GM12873 (cell line): Measurements from ENCODE around the gene BRDT.

Source experiments
- TF ChIP-seq, protein P1 (sequence below): IDR thresholded peaks from 2 replicates; pipeline ENCODE4 v1.5.1; 2012; ENCODE audit warnings: low read depth, mild to moderate bottlenecking, moderate library complexity, low read length, control low read depth; ENCODE audit not compliant: insufficient read depth; ENCODE audit errors: missing control alignments

The BRDT gene

DNA sequence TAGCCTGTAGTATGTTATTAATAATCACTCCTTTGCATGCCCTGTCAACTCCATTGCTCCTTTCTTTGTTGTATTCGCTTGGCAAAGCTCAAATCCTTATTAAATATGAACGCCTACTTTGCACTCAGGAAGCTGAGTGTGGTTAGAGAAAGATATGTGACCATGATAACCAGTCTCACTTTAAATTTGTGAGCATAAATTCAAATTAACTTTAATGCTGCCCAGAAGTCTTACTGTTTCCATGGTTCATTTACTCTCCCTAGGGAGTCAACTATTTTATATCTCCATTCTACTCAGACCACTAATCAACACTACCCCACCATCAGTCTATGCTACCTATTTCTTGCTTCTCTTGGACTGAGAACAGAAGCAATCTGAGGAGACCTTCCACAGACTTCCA, 68.5 kb downstream of the BRDT start:
- TF ChIP-seq, protein P1, sequence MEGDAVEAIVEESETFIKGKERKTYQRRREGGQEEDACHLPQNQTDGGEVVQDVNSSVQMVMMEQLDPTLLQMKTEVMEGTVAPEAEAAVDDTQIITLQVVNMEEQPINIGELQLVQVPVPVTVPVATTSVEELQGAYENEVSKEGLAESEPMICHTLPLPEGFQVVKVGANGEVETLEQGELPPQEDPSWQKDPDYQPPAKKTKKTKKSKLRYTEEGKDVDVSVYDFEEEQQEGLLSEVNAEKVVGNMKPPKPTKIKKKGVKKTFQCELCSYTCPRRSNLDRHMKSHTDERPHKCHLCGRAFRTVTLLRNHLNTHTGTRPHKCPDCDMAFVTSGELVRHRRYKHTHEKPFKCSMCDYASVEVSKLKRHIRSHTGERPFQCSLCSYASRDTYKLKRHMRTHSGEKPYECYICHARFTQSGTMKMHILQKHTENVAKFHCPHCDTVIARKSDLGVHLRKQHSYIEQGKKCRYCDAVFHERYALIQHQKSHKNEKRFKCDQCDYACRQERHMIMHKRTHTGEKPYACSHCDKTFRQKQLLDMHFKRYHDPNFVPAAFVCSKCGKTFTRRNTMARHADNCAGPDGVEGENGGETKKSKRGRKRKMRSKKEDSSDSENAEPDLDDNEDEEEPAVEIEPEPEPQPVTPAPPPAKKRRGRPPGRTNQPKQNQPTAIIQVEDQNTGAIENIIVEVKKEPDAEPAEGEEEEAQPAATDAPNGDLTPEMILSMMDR: no peak

DNA sequence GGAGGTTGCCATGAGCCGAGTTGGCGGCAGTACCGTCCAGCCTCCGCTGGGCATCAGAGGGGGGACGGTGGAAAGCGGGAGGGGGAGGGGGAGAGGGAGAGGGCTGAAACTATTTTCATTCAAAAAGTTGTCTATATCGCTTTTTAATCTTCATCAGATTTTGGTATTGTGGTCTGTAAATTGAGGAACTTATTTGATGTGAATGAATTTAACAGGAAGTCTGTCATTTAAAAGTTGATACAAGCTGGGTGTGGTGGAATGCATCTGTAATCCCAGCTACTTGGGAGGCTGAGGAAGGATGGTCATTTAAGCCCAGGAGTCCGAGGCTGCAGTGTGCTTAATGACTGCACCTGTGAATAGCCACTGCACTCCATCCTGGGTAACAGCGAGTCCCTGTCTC, 77.6 kb downstream of the BRDT start:
- TF ChIP-seq, protein P1: no peak

DNA sequence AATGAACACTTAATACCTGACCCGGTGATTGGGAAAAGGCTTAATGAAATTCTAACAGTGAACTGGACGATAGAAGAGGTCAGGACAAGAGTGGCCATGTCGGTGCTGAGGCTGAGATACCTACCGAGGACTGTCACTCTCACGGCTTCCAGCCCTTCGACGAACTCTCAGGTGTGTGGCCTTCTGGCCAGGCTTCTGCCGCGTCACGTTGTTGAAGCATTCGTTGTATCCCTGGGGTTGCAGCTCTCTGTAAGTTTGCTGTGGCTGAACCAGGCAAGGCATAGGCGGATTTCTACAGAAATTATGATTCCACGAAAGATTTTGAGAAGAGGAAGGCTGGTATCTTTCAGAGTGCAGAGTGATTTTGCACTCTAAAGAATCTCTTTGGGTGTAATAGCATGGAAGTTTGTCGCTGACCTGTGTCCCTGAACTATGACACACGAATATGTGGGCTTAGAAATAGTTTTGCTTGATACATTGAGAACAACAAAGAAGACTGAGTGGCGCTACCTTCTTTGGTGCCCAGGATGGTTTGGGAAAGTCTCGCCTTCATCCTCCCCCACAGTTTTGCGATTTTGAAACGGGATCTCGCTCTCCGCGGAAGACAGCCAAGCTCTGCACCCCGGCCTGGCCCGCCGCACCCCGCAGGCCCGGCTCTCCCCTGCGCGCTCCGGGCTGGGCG, 80.2 kb downstream of the BRDT start:
- TF ChIP-seq, protein P1: no peak

DNA sequence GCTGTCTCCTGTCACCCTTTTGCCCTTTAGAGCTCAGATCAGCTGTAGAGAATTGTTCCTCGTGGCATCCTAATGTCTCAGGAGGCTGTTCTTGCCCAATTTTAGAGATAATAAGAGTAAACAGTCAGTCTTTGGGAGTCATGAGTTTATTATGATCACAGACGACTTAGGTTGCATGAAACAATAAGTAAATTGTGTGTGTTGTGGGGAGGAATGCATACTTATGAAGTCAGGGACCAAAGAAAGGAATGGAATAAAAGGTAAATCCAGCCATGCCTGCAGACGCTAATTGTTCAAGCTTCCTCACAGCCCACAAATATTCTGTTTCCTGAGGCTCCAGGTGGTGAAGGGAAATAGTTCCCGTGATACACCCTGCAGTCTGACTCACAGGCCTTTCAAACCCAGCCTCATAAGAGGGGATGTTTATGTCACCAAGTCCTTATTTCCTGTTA, 81.5 kb downstream of the BRDT start:
- TF ChIP-seq, protein P1: no peak

DNA sequence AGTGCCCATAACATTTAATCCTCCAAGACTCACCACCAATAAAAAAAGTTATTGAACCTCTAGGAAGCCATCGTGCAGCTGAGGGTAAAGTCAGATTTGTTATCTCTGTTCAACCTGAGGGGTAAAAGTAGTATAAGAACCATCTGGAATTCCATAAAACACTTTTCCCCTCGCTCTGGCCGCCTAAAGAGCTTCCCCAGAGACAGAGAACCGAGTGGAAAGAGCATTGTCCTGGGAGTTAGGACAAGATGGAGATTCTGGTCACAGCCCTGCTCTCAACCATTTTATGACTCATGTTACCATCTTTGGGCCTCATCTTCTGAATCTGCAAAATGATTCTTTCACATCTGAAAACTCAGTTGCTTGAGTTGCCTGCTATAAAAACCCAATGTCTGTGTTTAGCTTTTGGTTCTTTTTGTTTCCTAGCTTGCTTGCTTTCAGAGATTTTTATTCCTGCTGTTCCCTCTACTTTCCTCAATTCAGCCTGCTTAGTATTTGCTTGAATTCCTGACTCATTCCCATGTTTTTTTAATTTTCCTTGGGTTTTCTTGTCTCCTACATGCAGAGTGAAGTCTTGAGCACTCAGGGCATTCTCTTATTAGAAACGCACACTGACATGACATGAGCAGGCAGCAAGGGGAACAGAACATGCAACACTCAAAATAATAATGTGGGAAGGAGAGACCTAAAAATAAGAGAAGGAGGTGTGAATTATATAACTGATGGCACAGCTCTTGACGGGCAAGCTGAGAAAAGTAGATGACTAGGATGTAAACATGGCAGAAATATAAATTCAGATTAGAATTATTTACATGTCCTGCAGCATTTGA, 82.3 kb downstream of the BRDT start:
- TF ChIP-seq, protein P1: no peak

DNA sequence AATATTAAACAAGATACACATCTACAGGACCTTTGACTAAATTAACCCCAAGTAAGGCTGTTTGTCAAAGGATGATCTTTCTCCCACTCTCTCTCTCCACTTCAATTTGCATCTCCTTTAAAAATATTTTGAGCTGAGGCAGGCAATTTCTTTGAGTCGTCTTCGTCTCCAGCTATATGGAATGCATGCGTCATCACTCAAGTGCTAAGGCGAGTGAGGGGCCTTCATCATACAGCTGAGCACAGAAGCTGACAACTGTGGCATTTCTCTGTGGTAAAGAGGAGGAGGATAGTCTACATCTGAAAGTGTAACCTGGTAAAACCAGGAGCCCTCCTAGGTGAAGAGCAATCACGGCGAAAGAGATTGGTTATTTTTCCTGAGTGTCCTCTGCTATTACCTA, 88.2 kb downstream of the BRDT start:
- TF ChIP-seq, protein P1: no peak

DNA sequence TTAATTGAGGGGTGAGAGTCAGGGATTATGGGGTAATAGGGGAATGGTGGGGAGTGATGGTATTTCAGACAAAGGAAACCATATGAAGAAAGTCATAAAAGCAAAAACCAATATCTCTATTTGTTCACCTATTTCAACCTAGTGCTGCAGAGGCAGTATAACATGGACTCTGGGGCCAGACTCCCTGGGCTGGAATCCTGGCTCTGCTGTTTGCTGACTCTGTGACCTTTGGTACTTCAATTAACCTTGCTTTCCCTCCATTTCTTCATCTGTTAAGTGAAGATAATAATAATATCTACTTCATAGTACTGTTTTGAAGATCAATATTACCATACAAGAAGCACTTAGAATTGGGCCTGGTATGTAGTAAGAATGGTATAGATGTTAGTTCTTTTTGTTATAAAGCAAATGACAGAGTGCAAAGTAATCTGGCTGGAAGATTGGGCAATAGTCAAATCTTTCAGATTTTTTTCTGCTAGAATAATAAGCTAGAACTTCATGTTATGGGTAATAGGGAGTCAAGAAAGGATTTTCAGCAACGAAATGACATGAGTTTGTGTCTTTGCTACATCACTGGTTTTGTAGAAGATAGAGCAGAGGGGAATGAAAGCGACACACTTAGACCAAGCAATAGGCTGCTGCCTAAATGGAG, 89.6 kb downstream of the BRDT start:
- TF ChIP-seq, protein P1: no peak
